Measurements from ENCODE around the gene SFXN2. TPM values are rescaled to one million over a fixed set of nuclear protein-coding genes. Genes with fewer than 3 reads are reported as not detected.
"Not testable (repeated sequence)": the region's sequence is repeated elsewhere in the genome, so short reads cannot be mapped to it uniquely, and the experiment has no call there.

Gene SFXN2
- total RNA-seq, 4 donors from 2014 or later, result 1.2 to 4.0 (median 2.9) TPM

DNA sequence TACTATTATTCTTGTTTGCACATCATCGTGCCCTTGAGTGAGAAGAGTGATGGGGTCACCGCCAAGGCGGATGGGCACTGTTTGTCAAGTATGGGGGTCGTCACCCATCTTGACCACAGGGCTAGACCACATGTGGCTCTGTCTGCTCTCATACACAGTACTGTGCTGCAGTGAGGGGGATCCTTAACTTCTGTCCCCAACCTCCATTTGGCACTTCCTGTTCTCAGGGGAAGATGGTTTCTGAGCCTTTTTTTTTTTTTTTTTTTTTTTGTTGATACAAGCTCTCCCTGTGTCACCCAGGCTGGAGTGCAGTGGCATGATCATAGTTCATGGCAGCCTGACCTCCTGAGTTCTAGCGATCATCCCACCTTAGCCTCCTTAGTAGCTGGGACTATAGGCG is 42.9 kb downstream of the SFXN2 start:
- Histone ChIP-seq H3K9me3 (no peaks in the 10 kb centered on the region), H3K36me3 (peaks cover 0 to 5% (median 0%) of the 10 kb centered on the region in 4 donors), H3K27me3 (no peaks in the 10 kb centered on the region), H3K4me3 (no peak overlapping the region), H3K27ac (replicated peaks in 1 of 4) (peak overlapping the region; percentile 23 to 84 (median 78)), H3K4me1 (peaks cover 19 to 95% (median 71%) of the 10 kb centered on the region in 4 donors)
- WGBS, result 94% methylated on average over 6 of the region's 6 CpGs
- intact Hi-C loops (cut with DNase I), result no loop called here
- DNase-seq (ENCODE audit: extremely low spot score), result no peak
- TF ChIP-seq POLR2A (IDR thresholded peaks at IDR 0.05; ENCODE audit: low read depth) (no peak), POLR2AphosphoS5 (IDR thresholded peaks at IDR 0.05) (no peak), EP300 (IDR thresholded peaks at IDR 0.05) (no peak)
- TF ChIP-seq, protein P1, sequence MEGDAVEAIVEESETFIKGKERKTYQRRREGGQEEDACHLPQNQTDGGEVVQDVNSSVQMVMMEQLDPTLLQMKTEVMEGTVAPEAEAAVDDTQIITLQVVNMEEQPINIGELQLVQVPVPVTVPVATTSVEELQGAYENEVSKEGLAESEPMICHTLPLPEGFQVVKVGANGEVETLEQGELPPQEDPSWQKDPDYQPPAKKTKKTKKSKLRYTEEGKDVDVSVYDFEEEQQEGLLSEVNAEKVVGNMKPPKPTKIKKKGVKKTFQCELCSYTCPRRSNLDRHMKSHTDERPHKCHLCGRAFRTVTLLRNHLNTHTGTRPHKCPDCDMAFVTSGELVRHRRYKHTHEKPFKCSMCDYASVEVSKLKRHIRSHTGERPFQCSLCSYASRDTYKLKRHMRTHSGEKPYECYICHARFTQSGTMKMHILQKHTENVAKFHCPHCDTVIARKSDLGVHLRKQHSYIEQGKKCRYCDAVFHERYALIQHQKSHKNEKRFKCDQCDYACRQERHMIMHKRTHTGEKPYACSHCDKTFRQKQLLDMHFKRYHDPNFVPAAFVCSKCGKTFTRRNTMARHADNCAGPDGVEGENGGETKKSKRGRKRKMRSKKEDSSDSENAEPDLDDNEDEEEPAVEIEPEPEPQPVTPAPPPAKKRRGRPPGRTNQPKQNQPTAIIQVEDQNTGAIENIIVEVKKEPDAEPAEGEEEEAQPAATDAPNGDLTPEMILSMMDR (IDR thresholded peaks at IDR 0.05), result no peak

DNA sequence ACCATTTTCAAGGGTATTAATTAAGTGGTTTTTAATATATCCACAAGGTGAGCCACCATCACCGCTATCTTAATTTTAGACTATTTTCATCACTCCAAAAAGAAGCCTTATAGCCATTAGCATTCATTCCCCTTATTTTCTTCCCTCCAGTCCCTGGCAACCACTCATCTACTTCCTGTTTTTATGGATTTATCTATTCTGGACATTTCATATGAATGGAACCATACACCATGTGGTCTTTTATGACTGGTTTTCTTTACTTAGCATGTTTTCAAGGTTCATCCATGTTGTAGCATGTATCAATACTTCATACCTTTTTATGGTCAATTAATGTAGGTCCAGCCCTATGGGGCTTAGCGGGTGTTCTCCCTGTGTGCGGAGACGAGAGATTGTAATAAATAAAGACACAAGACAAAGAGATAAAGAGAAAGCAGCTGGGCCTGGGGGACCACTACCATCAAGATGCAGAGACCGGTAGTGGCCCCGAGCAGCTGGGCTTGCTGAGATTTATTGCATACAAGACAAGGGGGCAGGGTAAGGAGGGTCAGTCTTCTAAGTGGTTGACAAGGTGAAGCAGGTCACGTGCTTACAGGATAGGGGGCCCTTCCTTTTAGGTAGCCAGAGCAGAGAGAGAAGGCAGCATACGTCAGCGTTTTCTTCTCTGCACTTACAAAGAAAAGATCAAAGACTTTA is 44.0 kb downstream of the SFXN2 start:
- intact Hi-C loops (cut with DNase I), result no loop called here
- Histone ChIP-seq H3K27ac (replicated peaks in 1 of 4) (peak overlapping the region; percentile 63 to 79 (median 74)), H3K4me1 (peaks cover 11 to 95% (median 71%) of the 10 kb centered on the region in 4 donors), H3K27me3 (no peaks in the 10 kb centered on the region), H3K36me3 (peaks cover 0 to 5% (median under 1%) of the 10 kb centered on the region in 4 donors), H3K9me3 (no peaks in the 10 kb centered on the region), H3K4me3 (no peak overlapping the region)
- DNase-seq (ENCODE audit: extremely low spot score), result no peak
- 75% methylated on average over 9 of the region's 9 CpGs for WGBS
- TF ChIP-seq, protein P1 (IDR thresholded peaks at IDR 0.05), result no peak
- no peak for TF ChIP-seq POLR2AphosphoS5 (IDR thresholded peaks at IDR 0.05)
- TF ChIP-seq POLR2A (IDR thresholded peaks at IDR 0.05; ENCODE audit: low read depth), result no peak
- TF ChIP-seq EP300 (IDR thresholded peaks at IDR 0.05), result no peak

- Histone ChIP-seq H3K27ac (replicated peaks in 1 of 4) (peak overlapping the region; percentile 63 to 79 (median 74)), H3K4me1 (peaks cover 12 to 95% (median 71%) of the 10 kb centered on the region in 4 donors)
- H3K27me3 ChIP-seq; DNase-seq (ENCODE audit: extremely low spot score); intact Hi-C loops (cut with DNase I); H3K9me3 ChIP-seq; H3K36me3 ChIP-seq; H3K4me3 ChIP-seq: not testable (repeated sequence)
- WGBS, result 31% methylated on average over 12 of the region's 12 CpGs
- peak; percentile 32 to 75 for TF ChIP-seq POLR2AphosphoS5 (IDR thresholded peaks at IDR 0.05)
Measured at GRCh38 chr10:102758933-102759262, 44.5 kb downstream of the SFXN2 start.

- DNase-seq (ENCODE audit: extremely low spot score), result no peak
- no peak for TF ChIP-seq POLR2AphosphoS5 (IDR thresholded peaks at IDR 0.05)
- no peak for TF ChIP-seq POLR2A (IDR thresholded peaks at IDR 0.05; ENCODE audit: low read depth)
- TF ChIP-seq, protein P1 (IDR thresholded peaks at IDR 0.05), result no peak
- TF ChIP-seq EP300 (IDR thresholded peaks at IDR 0.05), result no peak
- no peaks in the 10 kb centered on the region for H3K27me3 ChIP-seq
- peaks cover 7 to 95% (median 71%) of the 10 kb centered on the region in 4 donors for H3K4me1 ChIP-seq
- no peaks in the 10 kb centered on the region for H3K9me3 ChIP-seq
- H3K27ac ChIP-seq (replicated peaks in 1 of 4), result peak overlapping the region; percentile 40 to 79 (median 74)
- H3K4me3 ChIP-seq, result no peak overlapping the region
- intact Hi-C loops (cut with DNase I), result no loop called here
- 91% methylated on average over 3 of the region's 3 CpGs for WGBS
- peaks cover 0 to 8% (median 4%) of the 10 kb centered on the region in 4 donors for H3K36me3 ChIP-seq
Measured at GRCh38 chr10:102759497-102760210, 45.2 kb downstream of the SFXN2 start.

- WGBS, result 95% methylated on average over 4 of the region's 4 CpGs
- H3K27ac ChIP-seq (replicated peaks in 1 of 4), result peak overlapping the region in 2 of 4 donors; percentile 33 to 71
- TF ChIP-seq POLR2AphosphoS5 (IDR thresholded peaks at IDR 0.05) (no peak), EP300 (IDR thresholded peaks at IDR 0.05) (no peak), POLR2A (IDR thresholded peaks at IDR 0.05; ENCODE audit: low read depth) (no peak)
- TF ChIP-seq, protein P1 (IDR thresholded peaks at IDR 0.05), result no peak
- no peak overlapping the region for H3K4me3 ChIP-seq
- peaks cover 0 to 12% (median 4%) of the 10 kb centered on the region in 4 donors for H3K36me3 ChIP-seq
- intact Hi-C loops (cut with DNase I), result no loop called here
- no peak for DNase-seq (ENCODE audit: extremely low spot score)
- no peaks in the 10 kb centered on the region for H3K9me3 ChIP-seq
- H3K27me3 ChIP-seq, result no peaks in the 10 kb centered on the region
- H3K4me1 ChIP-seq, result peaks cover 19 to 97% (median 75%) of the 10 kb centered on the region in 4 donors
Measured at GRCh38 chr10:102761981-102762380, 47.5 kb downstream of the SFXN2 start.
